ENCODE results near the gene KRTAP6-3. TPM values are rescaled to one million over a fixed set of nuclear protein-coding genes. Genes with fewer than 3 reads are reported as not detected.

KRTAP6-3 gene
- total RNA-seq, 1 donor from 2014 or later, result not detected

DNA sequence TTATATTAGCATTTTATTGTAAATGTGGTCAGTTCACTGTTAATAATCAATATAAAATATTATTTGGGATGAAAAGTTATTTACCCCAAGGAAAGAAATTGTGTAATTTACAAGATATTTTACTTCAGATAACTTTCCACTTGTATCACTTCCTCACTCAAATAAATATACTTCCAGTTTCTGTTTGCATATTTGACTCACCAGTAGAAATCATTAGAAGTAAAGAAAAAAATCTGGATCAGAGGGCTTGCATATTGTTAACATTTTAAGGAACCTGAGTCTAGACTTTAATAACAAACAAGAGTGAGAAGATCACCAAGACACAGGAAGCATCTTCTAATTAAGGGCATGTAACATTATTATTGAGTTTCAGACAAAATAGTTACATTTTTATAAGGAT, 27.8 kb downstream of the KRTAP6-3 start:
- no peak overlapping the region for H3K4me3 Mint-ChIP-seq
- ChIA-PET POLR2A (no interaction called here), CTCF (no interaction called here)
- H3K4me1 Mint-ChIP-seq, result no peaks in the 10 kb centered on the region
- H3K27ac Mint-ChIP-seq, result no peak overlapping the region
- no peaks in the 10 kb centered on the region for H3K36me3 Mint-ChIP-seq (ENCODE audit: low read depth)
- intact Hi-C loops (cut with micrococcal nuclease), result loop anchor here (10.0 kb wide), 1 partner anchor 75 kb away; no protein-coding TSS in a partner anchor
- DNase-seq (no peak), ATAC-seq (ENCODE audit: low read depth) (no peak)
- H3K27me3 Mint-ChIP-seq, result no peaks in the 10 kb centered on the region
- no peak for TF ChIP-seq CTCF (IDR thresholded peaks at IDR 0.05)
- peaks cover 12% of the 10 kb centered on the region for H3K9me3 Mint-ChIP-seq

DNA sequence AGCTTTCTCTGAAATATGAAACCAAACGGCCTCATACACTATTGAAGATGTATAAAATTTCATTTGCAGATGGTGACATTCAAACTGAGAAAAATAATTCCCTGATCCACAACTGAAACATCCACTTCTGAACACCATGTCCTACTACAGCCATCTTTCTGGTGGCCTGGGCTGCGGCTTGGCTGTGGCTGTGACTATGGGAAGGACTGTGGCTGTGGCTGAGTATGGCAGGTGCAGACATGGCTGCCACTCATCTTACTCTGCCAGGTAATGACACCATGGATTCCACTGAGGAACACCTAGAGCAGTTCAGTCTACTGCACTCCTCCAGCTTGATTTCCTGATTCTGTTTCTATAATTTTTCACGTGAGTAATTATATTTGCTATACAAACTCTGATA, 28.3 kb downstream of the KRTAP6-3 start, which contains the start of gene KRTAP20-4:
KRTAP20-4 (plus strand) TSS at position 106 of the 400 bp plus-strand sequence.
- H3K9me3 Mint-ChIP-seq, result peaks cover 10% of the 10 kb centered on the region

GRCh38 chr21:30623362-30623761, 31.1 kb downstream of the KRTAP6-3 start:
- intact Hi-C loops (cut with micrococcal nuclease), result loop anchor here (10.0 kb wide), 1 partner anchor 71 kb away; no protein-coding TSS in a partner anchor
- Mint-ChIP-seq H3K27ac (no peak overlapping the region), H3K36me3 (ENCODE audit: low read depth) (no peaks in the 10 kb centered on the region), H3K4me1 (no peaks in the 10 kb centered on the region), H3K4me3 (no peak overlapping the region), H3K9me3 (peaks cover 8% of the 10 kb centered on the region), H3K27me3 (no peaks in the 10 kb centered on the region)
- ChIA-PET CTCF (no interaction called here), POLR2A (no interaction called here)
- DNase-seq, result no peak
- ATAC-seq (ENCODE audit: low read depth), result no peak
- no peak for TF ChIP-seq CTCF (IDR thresholded peaks at IDR 0.05)

More for the DNA sequence above, 28.3 kb downstream of the KRTAP6-3 start, which contains the start of gene KRTAP20-4:
- CTCF ChIA-PET, result no interaction called here
- Mint-ChIP-seq H3K36me3 (ENCODE audit: low read depth) (no peaks in the 10 kb centered on the region), H3K4me3 (no peak within 1 kb of the TSS), H3K4me1 (no peaks in the 10 kb centered on the region), H3K27ac (no peak within 1 kb of the TSS), H3K27me3 (no peaks in the 10 kb centered on the region)
- DNase-seq, result no peak
- no peak for TF ChIP-seq CTCF (IDR thresholded peaks at IDR 0.05)
- POLR2A ChIA-PET, result no interaction called here
- intact Hi-C loops (cut with micrococcal nuclease), result loop anchor here (10.0 kb wide), 1 partner anchor 74 kb away; no protein-coding TSS in a partner anchor
- ATAC-seq (ENCODE audit: low read depth), result no peak

GRCh38 chr21:30625449-30626165, 33.4 kb downstream of the KRTAP6-3 start:
- H3K27ac Mint-ChIP-seq, result no peak overlapping the region
- ATAC-seq (ENCODE audit: low read depth), result no peak
- TF ChIP-seq CTCF (IDR thresholded peaks at IDR 0.05), result no peak
- ChIA-PET CTCF (no interaction called here), POLR2A (no interaction called here)
- intact Hi-C loops (cut with micrococcal nuclease), result loop anchor here (10.0 kb wide), 1 partner anchor 69 kb away; no protein-coding TSS in a partner anchor
- peaks cover 8% of the 10 kb centered on the region for H3K9me3 Mint-ChIP-seq
- H3K4me3 Mint-ChIP-seq, result no peak overlapping the region
- H3K36me3 Mint-ChIP-seq (ENCODE audit: low read depth), result no peaks in the 10 kb centered on the region
- no peaks in the 10 kb centered on the region for H3K27me3 Mint-ChIP-seq
- no peak for DNase-seq
- no peaks in the 10 kb centered on the region for H3K4me1 Mint-ChIP-seq

- no peak for TF ChIP-seq CTCF (IDR thresholded peaks at IDR 0.05)
- Mint-ChIP-seq H3K27ac (no peak overlapping the region), H3K27me3 (no peaks in the 10 kb centered on the region), H3K36me3 (ENCODE audit: low read depth) (no peaks in the 10 kb centered on the region), H3K4me3 (no peak overlapping the region), H3K4me1 (no peaks in the 10 kb centered on the region), H3K9me3 (peaks cover 8% of the 10 kb centered on the region)
- intact Hi-C loops (cut with micrococcal nuclease), result loop anchor here (10.0 kb wide), 1 partner anchor 67 kb away; no protein-coding TSS in a partner anchor
- ATAC-seq (ENCODE audit: low read depth) (no peak), DNase-seq (no peak)
- CTCF ChIA-PET, result no interaction called here
- POLR2A ChIA-PET, result no interaction called here
Measured at GRCh38 chr21:30628109-30628508, 35.9 kb downstream of the KRTAP6-3 start.
